ENCODE measurements around the gene PPM1A. TPM values are rescaled to one million over a fixed set of nuclear protein-coding genes. Genes with fewer than 3 reads are reported as not detected.

PPM1A gene
- total RNA-seq, 4 donors from 2014 or later, result 40.4 to 60.2 (median 53.6) TPM

GRCh38 chr14:60323199-60323896 lies 74.3 kb downstream of the PPM1A start:
- Histone ChIP-seq H3K36me3 (no peaks in the 10 kb centered on the region), H3K9me3 (no peaks in the 10 kb centered on the region), H3K4me1 (peaks cover 10 to 13% (median 11%) of the 10 kb centered on the region in 4 donors), H3K27me3 (peaks cover 0 to 9% (median 0%) of the 10 kb centered on the region in 4 donors), H3K4me3 (no peak overlapping the region), H3K27ac (replicated peaks in 1 of 4) (no peak overlapping the region)
- 81% methylated on average over 14 of the region's 14 CpGs for WGBS
- DNase-seq (ENCODE audit: extremely low spot score), result no peak
- TF ChIP-seq POLR2A (IDR thresholded peaks at IDR 0.05; ENCODE audit: low read depth) (no peak), POLR2AphosphoS5 (IDR thresholded peaks at IDR 0.05) (no peak), CTCF (IDR thresholded peaks at IDR 0.05) (no peak), EP300 (IDR thresholded peaks at IDR 0.05) (no peak)
- intact Hi-C loops (cut with DNase I), result loop anchor here (10.0 kb wide), 1 partner anchor 129 kb away; no protein-coding TSS in a partner anchor

- Histone ChIP-seq H3K4me1 (peaks cover 10 to 13% (median 11%) of the 10 kb centered on the region in 4 donors), H3K27ac (replicated peaks in 1 of 4) (no peak overlapping the region), H3K36me3 (no peaks in the 10 kb centered on the region), H3K9me3 (no peaks in the 10 kb centered on the region), H3K27me3 (peaks cover 0 to 19% (median 0%) of the 10 kb centered on the region in 4 donors), H3K4me3 (no peak overlapping the region)
- DNase-seq (ENCODE audit: extremely low spot score), result no peak
- WGBS, result 94% methylated on average over 2 of the region's 2 CpGs
- TF ChIP-seq EP300 (IDR thresholded peaks at IDR 0.05), result no peak
- TF ChIP-seq POLR2A (IDR thresholded peaks at IDR 0.05; ENCODE audit: low read depth), result no peak
- no peak for TF ChIP-seq POLR2AphosphoS5 (IDR thresholded peaks at IDR 0.05)
- TF ChIP-seq CTCF (IDR thresholded peaks at IDR 0.05), result no peak
- intact Hi-C loops (cut with DNase I), result loop anchor here (5.0 to 10.0 kb wide), 2 partner anchors 73 to 130 kb away; no protein-coding TSS in a partner anchor
Observed at GRCh38 chr14:60324837-60325236, 75.8 kb downstream of the PPM1A start.

GRCh38 chr14:60326274-60326673 lies 77.3 kb downstream of the PPM1A start:
- Histone ChIP-seq H3K4me3 (no peak overlapping the region), H3K36me3 (no peaks in the 10 kb centered on the region), H3K9me3 (no peaks in the 10 kb centered on the region), H3K4me1 (peaks cover 11 to 19% (median 14%) of the 10 kb centered on the region in 4 donors), H3K27ac (replicated peaks in 1 of 4) (no peak overlapping the region), H3K27me3 (peaks cover 0 to 23% (median 0%) of the 10 kb centered on the region in 4 donors)
- intact Hi-C loops (cut with DNase I), result loop anchor here (5.0 to 10.0 kb wide), 2 partner anchors 74 to 131 kb away; no protein-coding TSS in a partner anchor
- WGBS, result 87% methylated on average over 2 of the region's 2 CpGs
- DNase-seq (ENCODE audit: extremely low spot score), result no peak
- TF ChIP-seq CTCF (IDR thresholded peaks at IDR 0.05), result no peak
- no peak for TF ChIP-seq POLR2AphosphoS5 (IDR thresholded peaks at IDR 0.05)
- no peak for TF ChIP-seq EP300 (IDR thresholded peaks at IDR 0.05)
- no peak for TF ChIP-seq POLR2A (IDR thresholded peaks at IDR 0.05; ENCODE audit: low read depth)

- H3K9me3 ChIP-seq, result no peaks in the 10 kb centered on the region
- no peaks in the 10 kb centered on the region for H3K36me3 ChIP-seq
- no peak for DNase-seq (ENCODE audit: extremely low spot score)
- peak overlapping the region; percentile 42 to 57 (median 46) for H3K4me3 ChIP-seq
- no peak for TF ChIP-seq POLR2A (IDR thresholded peaks at IDR 0.05; ENCODE audit: low read depth)
- intact Hi-C loops (cut with DNase I), result loop anchor here (5.0 to 10.0 kb wide), 2 partner anchors 75 to 133 kb away; no protein-coding TSS in a partner anchor
- H3K27me3 ChIP-seq, result peaks cover 0 to 26% (median 0%) of the 10 kb centered on the region in 4 donors
- H3K4me1 ChIP-seq, result peaks cover 11 to 25% (median 22%) of the 10 kb centered on the region in 4 donors
- peak overlapping the region in 1 of 4 donors; percentile 11 for H3K27ac ChIP-seq (replicated peaks in 1 of 4)
- 6% methylated on average over 21 of the region's 58 CpGs for WGBS
Observed at GRCh38 chr14:60327447-60328331, 78.7 kb downstream of the PPM1A start.
